ENCODE data around the gene TRUB2.
A peak's percentile ranks its signal among the peaks of the same experiment; 100 is the strongest.

DNA sequence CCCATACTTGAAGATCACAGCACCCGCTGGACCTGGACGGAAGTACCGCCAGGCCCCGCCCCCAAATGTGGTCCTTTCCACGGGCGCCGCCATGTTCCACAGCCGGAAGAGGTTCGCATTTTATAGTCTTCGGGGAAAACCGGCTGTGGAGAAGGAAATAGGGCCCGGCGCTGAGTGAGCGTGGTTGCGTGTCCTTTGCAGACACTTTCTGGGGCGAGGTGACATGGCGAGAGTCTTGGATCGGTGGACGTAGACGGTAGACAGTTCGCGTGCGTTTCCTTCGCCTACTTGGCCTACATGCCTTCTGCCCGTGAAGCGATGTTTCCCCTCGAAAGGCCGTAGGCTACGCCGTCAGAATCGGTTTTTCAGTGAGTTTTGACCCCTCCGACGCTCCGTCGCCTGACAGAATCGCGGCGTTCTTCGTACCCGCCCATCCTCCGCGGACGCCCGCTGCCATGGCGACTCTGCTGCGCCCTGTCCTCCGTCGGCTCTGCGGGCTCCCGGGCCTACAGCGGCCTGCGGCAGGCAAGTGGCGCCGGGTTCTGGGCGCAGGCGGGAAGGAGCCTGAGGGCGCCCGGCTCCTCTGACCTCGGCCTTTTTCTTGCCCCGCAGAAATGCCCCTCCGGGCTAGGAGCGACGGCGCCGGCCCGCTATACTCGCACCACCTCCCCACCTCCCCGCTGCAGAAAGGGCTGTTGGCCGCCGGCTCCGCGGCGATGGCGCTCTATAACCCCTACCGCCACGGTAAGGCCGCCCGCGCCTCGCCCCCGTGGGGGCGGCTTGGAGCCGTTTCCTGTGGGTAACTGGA, at the start of gene TRUB2, which contains the start of gene COQ4:
- TF ChIP-seq, protein P1, sequence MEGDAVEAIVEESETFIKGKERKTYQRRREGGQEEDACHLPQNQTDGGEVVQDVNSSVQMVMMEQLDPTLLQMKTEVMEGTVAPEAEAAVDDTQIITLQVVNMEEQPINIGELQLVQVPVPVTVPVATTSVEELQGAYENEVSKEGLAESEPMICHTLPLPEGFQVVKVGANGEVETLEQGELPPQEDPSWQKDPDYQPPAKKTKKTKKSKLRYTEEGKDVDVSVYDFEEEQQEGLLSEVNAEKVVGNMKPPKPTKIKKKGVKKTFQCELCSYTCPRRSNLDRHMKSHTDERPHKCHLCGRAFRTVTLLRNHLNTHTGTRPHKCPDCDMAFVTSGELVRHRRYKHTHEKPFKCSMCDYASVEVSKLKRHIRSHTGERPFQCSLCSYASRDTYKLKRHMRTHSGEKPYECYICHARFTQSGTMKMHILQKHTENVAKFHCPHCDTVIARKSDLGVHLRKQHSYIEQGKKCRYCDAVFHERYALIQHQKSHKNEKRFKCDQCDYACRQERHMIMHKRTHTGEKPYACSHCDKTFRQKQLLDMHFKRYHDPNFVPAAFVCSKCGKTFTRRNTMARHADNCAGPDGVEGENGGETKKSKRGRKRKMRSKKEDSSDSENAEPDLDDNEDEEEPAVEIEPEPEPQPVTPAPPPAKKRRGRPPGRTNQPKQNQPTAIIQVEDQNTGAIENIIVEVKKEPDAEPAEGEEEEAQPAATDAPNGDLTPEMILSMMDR (IDR thresholded peaks at IDR 0.05): peak in 1 of 6 experiments; percentile 13
- peak in 1 of 4 donors; percentile 26 for TF ChIP-seq POLR2A (IDR thresholded peaks at IDR 0.05)
